PC-9 (cell line): ENCODE measurements around the gene EED. TPM values are rescaled to one million over a fixed set of nuclear protein-coding genes. Genes with fewer than 3 reads are reported as not detected.

Source experiments
- BruUV-seq: library from RNA; stranded (reverse); fragments of 400-500 nt; replicated peaks from 2 replicates; lab custom pipeline; 2021; lab: Mats Ljungman, UMichigan
- CTCF ChIA-PET: fragments of 300-600 bp; sonication (Branson Sonifier 250); formaldehyde crosslinking; loops from one replicate; lab custom pipeline; 2022; ENCODE audit warnings: antibody characterized with exemption; lab: Charles Lee
- POLR2A ChIA-PET: fragments of 300-600 bp; sonication (Branson Sonifier 250); formaldehyde crosslinking; loops from one replicate; lab custom pipeline; 2022; ENCODE audit warnings: antibody characterized with exemption; ENCODE audit not compliant: unreplicated experiment; lab: Charles Lee
- DNase-seq, 2 experiments: peaks; one replicate each; pipeline versions ENCODE4 v3.0.0 to v3.0.0-alpha.2; 2015 to 2022; ENCODE audit warnings: mixed read lengths in 1 of 2
- H2AFZ ChIP-seq: fragments of 200-600 bp; sonication (generic); 2 replicates; pipeline ENCODE4 v1.8.1; 2017; ENCODE audit warnings: antibody characterized with exemption
- H3F3A ChIP-seq: fragments of 200-600 bp; sonication (generic); 2 replicates; pipeline ENCODE4 v1.8.1; 2017; ENCODE audit warnings: antibody characterized with exemption, mild to moderate bottlenecking, low read depth; ENCODE audit not compliant: insufficient read depth
- H3K27ac ChIP-seq: fragments of 200-600 bp; sonication (generic); 2 replicates; pipeline ENCODE4 v1.6.1; 2016; ENCODE audit warnings: mixed run types
- H3K27me3 ChIP-seq: fragments of 200-600 bp; sonication (generic); 2 replicates; pipeline ENCODE4 v1.6.1; 2016; ENCODE audit warnings: low read depth, mixed run types; ENCODE audit not compliant: insufficient read depth
- H3K36me3 ChIP-seq: fragments of 200-600 bp; sonication (generic); 2 replicates; pipeline ENCODE4 v1.6.1; 2016; ENCODE audit warnings: low read depth, mixed run types
- H3K4me1 ChIP-seq: fragments of 200-600 bp; sonication (generic); replicated peaks from 2 replicates; pipeline ENCODE4 v1.6.1; 2016; ENCODE audit warnings: mixed run types; ENCODE audit not compliant: insufficient read depth
- H3K4me2 ChIP-seq: fragments of 200-600 bp; sonication (generic); 2 replicates; pipeline ENCODE4 v1.6.1; 2017; ENCODE audit warnings: mixed run types
- H3K4me3 ChIP-seq: fragments of 200-600 bp; sonication (generic); 2 replicates; pipeline ENCODE4 v1.6.1; 2016; ENCODE audit warnings: mixed run types
- H3K79me2 ChIP-seq: fragments of 200-600 bp; sonication (generic); 2 replicates; pipeline ENCODE4 v1.6.1; 2017; ENCODE audit warnings: low read depth, mixed run types
- H3K9me2 ChIP-seq: fragments of 200-600 bp; sonication (generic); 2 replicates; pipeline ENCODE4 v1.8.1; 2017; ENCODE audit warnings: mild to moderate bottlenecking; ENCODE audit not compliant: insufficient read depth
- H3K9me3 ChIP-seq: fragments of 200-600 bp; sonication (generic); 2 replicates; pipeline ENCODE4 v1.8.1; 2016; ENCODE audit warnings: low read depth; ENCODE audit not compliant: insufficient read depth
- H4K20me1 ChIP-seq: fragments of 200-600 bp; sonication (generic); 2 replicates; pipeline ENCODE4 v1.8.1; 2017; ENCODE audit not compliant: insufficient read depth
- EZH2 ChIP-seq: fragments of 200-600 bp; sonication (generic); IDR thresholded peaks from 2 replicates; pipeline ENCODE4 v1.8.0; 2017; ENCODE audit warnings: antibody characterized with exemption, low read depth
- intact Hi-C: fragments of 100-400 bp; cut with micrococcal nuclease; formaldehyde crosslinking; loops from one replicate; pipeline ENCODE4 v1.10.0; 2022; ENCODE audit not compliant: unreplicated experiment
- total RNA-seq: library from RNA; stranded (reverse); gene quantifications from 2 replicates; pipeline ENCODE4 v1.2.3, GENCODE V29; 2021
- TF ChIP-seq, protein P1 (sequence below): fragments of 200-600 bp; sonication (generic); conservative IDR thresholded peaks from 2 replicates; pipeline ENCODE4 v1.6.1; 2017; ENCODE audit warnings: mixed run types, antibody characterized with exemption, mild to moderate bottlenecking, moderate library complexity

EED gene
- total RNA-seq, 1 experiment from 2014 or later = 37.4 TPM

DNA sequence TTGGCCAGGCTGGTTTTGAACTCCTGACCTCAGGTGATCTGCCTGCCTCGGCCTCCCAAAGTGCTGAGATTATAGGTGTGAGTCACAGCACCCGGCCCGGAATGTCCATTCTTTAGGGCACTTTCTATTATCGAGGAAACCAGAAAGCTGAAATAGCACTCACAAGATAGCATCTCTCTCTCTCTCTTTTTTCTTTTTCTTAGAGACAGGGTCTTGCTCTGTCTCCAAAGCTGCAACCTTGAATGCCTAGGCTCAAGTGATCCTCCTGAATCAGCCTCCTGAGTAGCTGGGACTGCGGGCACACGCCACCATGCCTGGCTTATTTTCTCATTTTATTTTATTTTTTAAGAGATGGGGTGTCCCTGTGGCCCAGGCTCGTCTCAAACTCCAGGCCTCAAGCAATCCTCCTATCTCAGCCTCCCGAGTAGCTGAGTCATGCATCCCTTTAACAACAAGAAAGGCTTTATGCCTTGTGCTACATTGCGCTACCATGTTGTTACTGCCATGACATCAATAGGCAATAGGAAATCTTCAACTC, 7.2 kb upstream of the EED start:
- no peaks in the 10 kb centered on the region for H4K20me1 ChIP-seq
- H3K27me3 ChIP-seq = no peaks in the 10 kb centered on the region
- H3K4me2 ChIP-seq = no peak overlapping the region
- CTCF ChIA-PET = interaction anchor here (0.5 kb wide), 1 partner anchor 17 kb away, joined by 5 read pairs; no protein-coding TSS in a partner anchor
- H2AFZ ChIP-seq = no peak overlapping the region
- no peak overlapping the region for H3K27ac ChIP-seq
- no peak overlapping the region for H3K4me3 ChIP-seq
- H3K36me3 ChIP-seq = no peaks in the 10 kb centered on the region
- H3K9me2 ChIP-seq = no peaks in the 10 kb centered on the region
- no peak for DNase-seq
- intact Hi-C loops = no loop called here
- TF ChIP-seq EZH2 = no peak
- POLR2A ChIA-PET = no interaction called here
- no TSS peak for BruUV-seq
- H3K4me1 ChIP-seq = no peaks in the 10 kb centered on the region
- H3K79me2 ChIP-seq = no peaks in the 10 kb centered on the region
- no peaks in the 10 kb centered on the region for H3K9me3 ChIP-seq
- no peaks in the 10 kb centered on the region; the same call in 1 of the 2 replicates for H3F3A ChIP-seq

DNA sequence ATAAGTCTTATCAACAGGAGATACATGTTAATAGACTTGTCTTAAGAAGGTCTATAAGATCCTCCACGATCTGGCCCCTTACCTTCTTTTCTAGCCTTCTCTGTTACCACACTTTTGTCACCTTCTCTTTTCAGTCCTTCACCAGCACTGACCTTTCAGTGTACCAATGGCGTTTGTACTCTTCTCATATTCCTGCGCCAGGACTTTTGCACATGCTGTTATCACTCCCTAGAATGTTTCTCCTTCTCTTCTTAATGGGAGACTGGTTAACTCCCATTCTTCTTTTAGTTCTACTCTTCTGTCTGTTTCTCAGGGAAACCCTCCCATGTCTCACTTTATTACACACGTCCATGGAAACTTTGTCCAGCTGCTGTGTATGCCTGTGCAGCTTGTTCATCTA, 4.4 kb upstream of the EED start:
- CTCF ChIA-PET = no interaction called here
- H3K9me2 ChIP-seq = no peaks in the 10 kb centered on the region
- no peaks in the 10 kb centered on the region for H3K9me3 ChIP-seq
- TF ChIP-seq, protein P1, sequence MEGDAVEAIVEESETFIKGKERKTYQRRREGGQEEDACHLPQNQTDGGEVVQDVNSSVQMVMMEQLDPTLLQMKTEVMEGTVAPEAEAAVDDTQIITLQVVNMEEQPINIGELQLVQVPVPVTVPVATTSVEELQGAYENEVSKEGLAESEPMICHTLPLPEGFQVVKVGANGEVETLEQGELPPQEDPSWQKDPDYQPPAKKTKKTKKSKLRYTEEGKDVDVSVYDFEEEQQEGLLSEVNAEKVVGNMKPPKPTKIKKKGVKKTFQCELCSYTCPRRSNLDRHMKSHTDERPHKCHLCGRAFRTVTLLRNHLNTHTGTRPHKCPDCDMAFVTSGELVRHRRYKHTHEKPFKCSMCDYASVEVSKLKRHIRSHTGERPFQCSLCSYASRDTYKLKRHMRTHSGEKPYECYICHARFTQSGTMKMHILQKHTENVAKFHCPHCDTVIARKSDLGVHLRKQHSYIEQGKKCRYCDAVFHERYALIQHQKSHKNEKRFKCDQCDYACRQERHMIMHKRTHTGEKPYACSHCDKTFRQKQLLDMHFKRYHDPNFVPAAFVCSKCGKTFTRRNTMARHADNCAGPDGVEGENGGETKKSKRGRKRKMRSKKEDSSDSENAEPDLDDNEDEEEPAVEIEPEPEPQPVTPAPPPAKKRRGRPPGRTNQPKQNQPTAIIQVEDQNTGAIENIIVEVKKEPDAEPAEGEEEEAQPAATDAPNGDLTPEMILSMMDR = no peak
- TF ChIP-seq EZH2 = no peak
- no peak overlapping the region for H3K27ac ChIP-seq
- intact Hi-C loops = loop anchor here (10.0 kb wide), 1 partner anchor 575 kb away; the partner anchor contains the start of gene CREBZF
- no peak overlapping the region for H3K4me3 ChIP-seq
- no peak overlapping the region for H3K4me2 ChIP-seq
- H3K79me2 ChIP-seq = peaks cover 1% of the 10 kb centered on the region
- no peaks in the 10 kb centered on the region for H3K27me3 ChIP-seq
- peaks cover under 1% of the 10 kb centered on the region; the same call in 1 of the 2 replicates for H3F3A ChIP-seq
- no TSS peak for BruUV-seq
- DNase-seq = no peak
- H3K4me1 ChIP-seq = peaks cover 9% of the 10 kb centered on the region; the same call in 1 of the 2 replicates
- no peaks in the 10 kb centered on the region for H3K36me3 ChIP-seq
- H4K20me1 ChIP-seq = no peaks in the 10 kb centered on the region
- no peak overlapping the region for H2AFZ ChIP-seq
- POLR2A ChIA-PET = no interaction called here

DNA sequence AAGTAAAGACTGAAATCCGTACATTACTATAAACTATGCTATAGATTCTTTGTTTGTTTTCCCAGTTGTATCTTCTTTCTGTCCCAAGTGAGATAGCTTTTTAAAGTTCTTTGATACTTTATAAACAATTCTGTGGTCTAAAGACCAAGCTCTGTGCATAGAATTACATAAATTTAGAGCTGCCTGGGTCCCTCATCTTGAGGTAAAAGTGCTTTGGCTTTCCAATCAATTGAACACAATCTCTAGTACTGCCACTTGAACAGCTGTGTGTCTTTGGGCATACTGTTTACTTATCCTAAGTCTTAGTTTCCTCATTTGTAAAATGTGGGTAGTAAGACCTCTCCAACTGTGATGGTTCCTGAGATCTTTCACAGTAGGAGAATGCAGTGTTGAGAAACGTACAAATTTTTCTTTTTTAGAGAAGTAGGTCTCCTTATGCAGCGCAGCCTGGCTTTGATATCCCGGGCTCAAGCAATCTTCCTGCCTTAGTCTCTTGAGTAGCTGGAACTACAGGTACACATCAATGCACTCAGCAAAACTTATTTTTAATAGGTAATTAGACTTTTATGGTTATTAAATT, 2.5 kb upstream of the EED start:
- Histone ChIP-seq H3K9me3 (no peaks in the 10 kb centered on the region), H3K36me3 (no peaks in the 10 kb centered on the region), H3K9me2 (no peaks in the 10 kb centered on the region), H2AFZ (no peak overlapping the region), H3K79me2 (peaks cover 20% of the 10 kb centered on the region), H3K4me3 (no peak overlapping the region), H3K4me1 (peaks cover 18% of the 10 kb centered on the region), H3K27me3 (no peaks in the 10 kb centered on the region), H3F3A (peaks cover 5% of the 10 kb centered on the region; the same call in 1 of the 2 replicates), H4K20me1 (peaks cover 13% of the 10 kb centered on the region), H3K4me2 (no peak overlapping the region), H3K27ac (no peak overlapping the region)
- no TSS peak for BruUV-seq
- DNase-seq = no peak
- ChIA-PET CTCF (interaction anchor here (0.8 kb wide), 1 partner anchor 22 kb away, joined by 3 read pairs; no protein-coding TSS in a partner anchor), POLR2A (interaction anchor here (0.6 kb wide), 1 partner anchor 11 kb away, joined by 3 read pairs; no protein-coding TSS in a partner anchor)
- intact Hi-C loops = loop anchor here (10.0 kb wide), 1 partner anchor 577 kb away; the partner anchor contains the start of gene CREBZF
- TF ChIP-seq EZH2 = no peak
- TF ChIP-seq, protein P1 = no peak
